ENCODE measurements around the gene MAPK1.
"Not testable (repeated sequence)": the region's sequence is repeated elsewhere in the genome, so short reads cannot be mapped to it uniquely, and the experiment has no call there.

MAPK1 gene

DNA sequence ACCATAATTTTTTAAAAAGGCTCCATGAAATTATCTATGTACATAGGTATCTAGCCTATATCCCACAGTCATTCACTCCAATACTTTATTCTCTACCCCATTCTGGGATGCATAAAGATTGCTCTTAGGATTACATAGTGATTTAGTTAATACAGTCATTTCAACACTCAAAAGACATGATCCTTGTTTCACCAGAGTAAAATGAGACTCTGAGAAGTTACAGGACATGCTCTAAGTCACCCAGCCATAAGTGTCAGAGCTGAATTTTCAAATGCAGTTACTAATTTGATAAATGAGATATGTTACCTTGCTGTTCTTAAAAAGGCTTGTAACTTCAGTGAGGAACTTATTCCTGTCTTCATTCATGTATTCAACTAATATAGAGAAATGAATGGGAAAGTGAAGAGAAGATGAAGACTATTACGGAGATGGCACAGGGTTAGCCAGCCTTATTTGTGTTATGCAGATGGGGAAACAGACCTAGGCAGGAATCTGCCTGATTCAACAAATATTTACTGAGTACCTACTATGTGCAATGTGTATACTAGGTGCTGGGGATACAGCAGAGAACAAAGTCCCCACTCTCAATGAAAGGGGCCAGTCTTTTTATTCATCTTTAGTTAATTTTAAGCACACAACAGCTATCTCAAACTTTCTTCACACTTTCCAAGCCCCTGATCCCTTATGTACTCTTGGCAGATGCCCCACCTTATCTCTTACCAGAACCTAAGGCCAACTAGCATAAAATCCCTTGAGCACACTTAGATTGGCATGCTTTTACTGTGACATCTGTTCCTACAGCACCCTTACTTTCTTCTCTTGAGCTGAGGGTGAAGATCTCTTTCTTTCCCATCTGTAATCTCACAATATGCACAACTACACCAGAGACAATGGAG is 21.6 kb downstream of the MAPK1 start:
- DNase-seq (ENCODE audit: low read depth in 2 of 2) = no peak

DNA sequence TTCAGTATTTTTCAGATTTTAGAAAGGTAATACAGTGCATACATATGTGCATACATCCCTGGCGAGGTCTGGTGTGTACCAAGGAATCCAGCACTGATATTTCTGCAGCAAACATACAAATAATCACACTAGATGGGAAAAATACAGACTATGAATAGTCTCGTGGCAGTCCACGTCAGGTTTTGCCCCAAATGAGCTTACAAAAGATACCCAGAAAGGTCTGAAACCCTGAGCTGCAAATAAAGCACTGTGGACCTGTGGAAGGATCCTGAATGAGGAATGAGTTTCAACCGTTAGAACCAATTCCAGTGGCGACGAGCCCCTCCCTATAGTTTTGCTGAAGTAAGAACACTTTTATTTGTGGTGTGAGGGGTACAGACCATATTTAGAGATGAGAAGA is 24.5 kb downstream of the MAPK1 start:
- DNase-seq (ENCODE audit: low read depth in 2 of 2) = no peak

DNA sequence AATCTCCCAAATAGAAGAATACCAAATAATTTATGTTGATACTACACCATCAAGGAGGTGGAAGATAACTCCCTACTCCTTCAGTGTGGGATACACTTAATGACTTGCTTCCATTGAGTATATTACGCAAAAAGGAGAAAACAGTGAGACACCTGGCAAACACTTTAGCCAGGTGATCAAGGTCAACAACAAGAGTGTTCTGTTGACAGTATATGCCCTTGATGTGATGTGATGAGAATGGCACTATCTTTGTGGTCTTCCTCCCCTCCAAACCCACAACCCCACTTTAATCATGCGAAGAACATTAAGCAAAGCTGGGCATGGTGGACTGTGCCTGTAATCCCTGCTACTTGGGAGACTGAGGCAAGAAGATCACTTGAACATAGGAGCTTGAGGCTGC is 26.0 kb downstream of the MAPK1 start:
- DNase-seq (ENCODE audit: low read depth in 2 of 2) = no peak

DNA sequence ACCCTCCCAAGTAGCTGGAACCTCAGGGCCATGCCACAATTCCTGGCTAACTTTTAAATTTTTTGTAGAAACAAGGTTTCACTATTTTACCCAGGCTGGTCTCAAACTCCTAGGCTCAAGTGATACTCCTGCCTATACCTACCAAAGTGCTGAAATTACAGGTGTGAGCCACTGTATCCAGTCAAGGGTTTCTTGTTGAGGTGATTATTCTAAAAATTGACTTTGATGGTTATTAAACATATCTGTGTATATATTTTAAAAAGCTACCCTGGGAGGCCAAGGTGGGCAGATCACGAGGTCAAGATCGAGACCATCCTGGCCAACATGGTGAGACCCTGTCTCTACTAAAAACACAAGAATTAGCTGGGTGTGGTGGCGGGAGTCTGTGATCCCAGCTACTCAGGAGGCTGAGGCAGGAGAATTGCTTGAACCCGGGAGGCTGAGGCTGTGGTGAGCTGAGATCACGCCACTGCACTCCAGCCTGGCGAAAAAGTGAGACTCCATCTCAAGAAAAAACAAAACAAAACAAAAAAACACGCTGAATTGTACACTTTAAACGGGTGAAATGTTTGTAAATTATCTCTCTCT is 27.1 kb downstream of the MAPK1 start:
- DNase-seq (ENCODE audit: low read depth in 2 of 2) = no peak

DNA sequence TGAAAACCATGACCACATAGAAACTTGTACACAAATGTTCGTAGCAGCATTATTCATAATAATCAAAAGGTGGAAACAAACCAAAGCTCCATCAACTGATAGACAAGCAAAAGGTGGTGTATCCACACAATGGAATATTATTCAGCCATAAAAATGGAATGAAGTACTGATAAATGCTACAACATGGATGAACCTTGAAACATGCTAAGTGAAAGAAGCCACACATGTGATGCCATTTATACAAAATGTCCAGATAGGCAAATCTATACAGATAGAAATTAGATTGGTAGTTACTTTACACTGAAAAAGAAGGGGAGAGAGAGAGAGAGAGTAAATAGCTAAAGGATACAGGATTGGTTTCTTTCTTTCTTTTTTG is 27.7 kb downstream of the MAPK1 start:
- DNase-seq (ENCODE audit: low read depth in 2 of 2) = no peak

DNA sequence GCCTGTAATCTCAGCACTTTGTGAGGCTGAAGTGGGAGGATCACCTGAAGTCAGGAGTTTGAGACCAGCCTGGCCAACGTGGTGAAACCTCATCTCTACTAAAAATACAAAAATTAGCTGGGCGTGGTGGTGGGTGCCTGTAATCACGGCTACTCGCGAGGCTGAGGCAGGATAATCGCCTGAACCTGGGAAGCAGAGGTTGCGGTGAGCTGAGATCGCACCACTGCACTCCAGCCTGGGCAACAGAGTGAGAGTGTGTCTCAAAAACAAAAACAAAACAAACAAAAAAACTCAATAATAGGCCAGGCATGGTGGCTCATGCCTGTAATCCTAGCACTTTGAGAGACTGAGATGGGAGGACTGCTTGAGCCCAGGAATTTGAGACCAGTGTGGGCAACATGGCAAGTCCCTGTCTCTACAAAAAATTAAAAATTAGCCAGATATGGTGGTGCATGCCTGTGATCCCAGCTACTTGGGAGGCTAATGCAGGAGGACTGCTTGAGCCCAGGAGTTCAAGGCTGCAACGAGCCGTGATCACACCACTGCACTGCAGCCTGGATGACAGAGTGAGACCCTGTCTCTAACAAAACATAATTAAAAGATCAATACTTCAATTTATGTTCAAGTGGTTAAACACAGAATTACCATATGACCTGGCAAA is 28.2 kb downstream of the MAPK1 start:
- not testable (repeated sequence) for DNase-seq (ENCODE audit: low read depth in 2 of 2)

DNA sequence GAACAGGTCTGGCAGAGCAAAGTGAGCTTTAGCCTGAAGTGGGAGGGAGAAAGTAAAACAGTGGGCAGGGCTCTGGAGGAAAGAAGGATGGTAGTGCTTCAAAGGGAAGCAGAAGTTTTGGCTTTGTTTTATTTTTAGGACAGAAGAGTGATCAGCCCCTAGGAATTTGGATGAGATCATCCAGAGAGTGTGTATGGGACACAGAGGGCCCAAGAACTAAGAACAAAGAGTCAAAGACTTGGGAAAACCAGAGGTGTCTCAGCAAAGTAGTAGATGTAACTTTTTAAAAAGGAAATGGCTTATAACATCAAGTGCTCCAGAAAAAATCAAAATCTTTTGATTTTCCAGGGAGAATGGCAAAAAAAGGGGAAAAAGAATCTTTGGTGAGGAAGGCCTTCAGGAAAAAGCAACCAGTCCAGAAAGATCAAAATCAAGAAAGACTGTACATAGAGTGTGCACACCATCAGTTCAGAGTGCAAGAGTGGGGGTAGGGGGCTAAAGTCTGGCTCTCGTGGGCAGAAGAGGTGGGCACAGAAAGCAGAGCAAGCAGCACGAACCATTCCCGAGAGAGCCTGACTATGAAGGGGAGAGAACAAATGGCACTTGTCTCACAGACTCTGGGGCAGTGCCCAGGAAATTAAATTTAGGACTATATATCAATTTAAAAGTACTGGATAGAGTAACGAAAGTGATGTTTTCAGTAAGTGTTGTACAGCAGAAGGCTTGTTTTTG is 30.0 kb downstream of the MAPK1 start:
- no peak for DNase-seq (ENCODE audit: low read depth in 2 of 2)

DNA sequence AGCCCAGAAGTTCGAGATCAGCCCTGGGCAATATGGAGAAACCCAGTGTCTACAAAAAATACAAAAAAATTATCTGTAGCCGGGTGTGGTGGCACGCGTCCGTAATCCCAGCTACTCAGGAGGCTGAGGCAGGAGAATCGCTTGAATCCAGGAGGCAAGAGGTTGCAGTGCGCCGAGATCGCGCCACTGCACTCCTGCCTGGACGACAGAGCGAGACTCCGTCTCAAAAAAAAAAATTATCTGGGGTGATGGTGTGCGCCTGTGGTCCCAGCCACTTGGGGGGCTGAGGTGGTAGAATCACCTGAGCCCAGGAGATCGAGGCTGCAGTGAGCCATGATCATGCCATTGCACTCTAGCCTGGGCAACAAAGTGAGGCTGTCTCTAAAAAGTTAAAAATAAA is 31.0 kb downstream of the MAPK1 start:
- not testable (repeated sequence) for DNase-seq (ENCODE audit: low read depth in 2 of 2)

DNA sequence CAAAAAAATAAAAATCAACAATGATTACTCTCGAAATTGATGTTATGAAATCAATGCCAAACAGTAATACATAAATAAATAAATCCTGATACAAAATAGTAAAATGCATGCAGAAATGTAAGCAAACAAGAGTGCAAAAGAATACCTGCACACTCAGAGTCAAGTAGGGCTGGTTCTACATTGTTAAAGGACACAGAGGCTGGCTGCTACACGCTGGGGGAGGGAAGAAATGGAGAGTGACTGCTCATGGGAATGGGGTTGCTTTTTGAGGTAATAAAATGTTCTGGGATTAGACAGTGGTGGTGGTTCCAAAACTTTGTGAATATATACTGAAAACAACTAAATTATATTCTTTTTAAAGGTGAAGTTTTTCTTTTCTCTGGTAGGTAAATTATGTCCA is 32.1 kb downstream of the MAPK1 start:
- no peak for DNase-seq (ENCODE audit: low read depth in 2 of 2)

DNA sequence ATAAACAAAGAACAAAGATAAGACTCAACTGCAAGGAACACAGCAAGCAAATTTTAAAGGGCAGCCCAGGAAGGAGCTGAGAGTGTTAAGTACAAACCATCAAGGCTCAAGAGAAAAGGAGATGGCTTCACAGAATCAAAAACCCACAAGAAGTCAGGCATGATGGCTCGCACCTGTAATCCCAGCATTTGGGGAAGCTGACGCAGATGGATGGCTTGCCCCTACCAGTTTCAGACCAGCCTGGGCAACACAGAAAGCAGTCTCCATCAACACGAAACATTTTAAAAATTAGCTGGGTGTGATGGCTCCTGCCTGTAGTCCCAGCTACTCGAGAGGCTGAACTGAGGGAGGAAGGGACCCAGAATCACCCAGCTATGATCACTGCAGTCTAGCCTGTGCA is 32.6 kb downstream of the MAPK1 start:
- DNase-seq (ENCODE audit: low read depth in 2 of 2) = no peak

DNA sequence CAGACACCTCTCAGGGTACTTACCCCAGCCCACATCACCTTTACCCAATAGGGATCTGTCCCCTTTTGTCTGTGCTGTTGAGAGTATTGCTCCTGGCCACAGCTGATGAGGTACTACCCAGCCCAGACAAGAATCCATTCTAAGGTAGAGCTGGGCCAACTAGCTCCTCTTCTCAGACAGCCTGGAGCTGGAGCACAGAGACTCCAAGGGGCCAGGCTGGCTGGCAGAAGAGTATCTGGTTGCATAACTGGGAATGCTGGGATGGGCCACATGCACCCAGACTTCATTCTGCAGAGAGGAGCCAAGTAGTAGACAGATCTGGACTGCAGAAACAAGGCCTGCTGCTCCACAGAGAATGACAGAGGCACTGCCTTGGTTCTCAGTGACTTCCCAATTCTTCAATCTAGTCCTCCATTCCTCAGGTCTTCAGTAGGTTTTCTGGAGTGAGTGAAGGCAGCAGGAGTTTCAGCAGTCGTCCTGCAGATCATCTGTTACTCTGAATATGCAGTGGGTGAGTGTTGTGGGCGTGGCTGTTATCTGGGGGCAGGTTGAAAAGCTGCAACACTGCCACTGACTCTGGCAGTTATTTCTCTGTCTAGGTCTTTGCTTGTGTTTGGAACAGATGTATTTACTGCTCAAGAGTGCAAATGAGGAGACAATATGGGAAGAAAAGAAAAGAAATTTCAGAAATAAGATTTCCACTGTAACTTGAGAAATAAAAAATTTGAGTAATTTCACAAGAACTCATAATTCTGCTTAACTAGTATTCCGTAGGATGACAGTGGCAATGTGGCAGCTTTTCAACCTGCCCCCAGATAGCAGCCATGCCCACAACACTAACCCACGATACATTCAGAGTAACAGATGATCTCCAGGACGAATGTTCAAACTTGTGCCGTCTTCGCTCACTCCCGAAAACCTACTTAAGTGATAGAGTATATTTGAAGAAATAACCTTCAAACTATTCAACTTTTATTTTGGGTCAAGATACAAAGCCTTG is 34.9 kb downstream of the MAPK1 start:
- peak in 1 of 2 donors; percentile 10 for DNase-seq (ENCODE audit: low read depth in 2 of 2)

DNA sequence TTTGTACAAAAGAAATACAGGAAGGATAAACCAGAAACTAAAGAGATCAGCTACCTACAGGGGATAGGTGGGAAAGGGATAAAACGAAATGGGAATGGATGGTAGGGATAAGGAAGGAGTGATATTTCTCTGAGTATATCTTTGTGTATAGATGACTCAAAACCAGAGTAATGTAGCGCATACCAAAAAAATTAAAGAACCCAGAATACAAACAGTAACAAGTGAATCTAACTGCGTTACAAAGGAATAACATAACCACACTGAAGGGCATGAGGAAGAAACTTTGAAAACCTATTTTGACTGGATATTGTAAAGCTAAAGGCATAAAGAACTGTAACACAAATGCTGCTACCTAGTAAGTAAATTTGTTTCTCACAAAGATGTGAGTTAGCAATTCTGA is 37.9 kb downstream of the MAPK1 start:
- no peak for DNase-seq (ENCODE audit: low read depth in 2 of 2)

DNA sequence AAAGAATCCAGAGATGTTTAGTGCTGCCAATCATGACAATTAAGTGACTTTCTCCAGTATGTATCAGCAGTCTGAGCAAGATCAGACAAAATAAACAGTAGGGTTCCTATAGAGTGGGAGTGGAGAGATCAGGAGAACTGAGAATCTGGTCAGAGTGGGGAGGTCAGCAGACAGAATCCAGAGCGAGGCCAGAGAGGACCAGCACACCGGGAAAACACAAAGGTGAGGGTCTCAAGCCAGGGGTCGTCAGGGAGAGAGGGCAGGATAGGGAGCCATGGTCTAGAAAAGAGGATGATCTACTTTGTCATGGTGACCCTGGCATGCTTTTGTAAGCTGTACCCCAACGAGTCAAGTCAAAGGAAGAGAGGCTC is 39.2 kb downstream of the MAPK1 start:
- no peak for DNase-seq (ENCODE audit: low read depth in 2 of 2)

DNA sequence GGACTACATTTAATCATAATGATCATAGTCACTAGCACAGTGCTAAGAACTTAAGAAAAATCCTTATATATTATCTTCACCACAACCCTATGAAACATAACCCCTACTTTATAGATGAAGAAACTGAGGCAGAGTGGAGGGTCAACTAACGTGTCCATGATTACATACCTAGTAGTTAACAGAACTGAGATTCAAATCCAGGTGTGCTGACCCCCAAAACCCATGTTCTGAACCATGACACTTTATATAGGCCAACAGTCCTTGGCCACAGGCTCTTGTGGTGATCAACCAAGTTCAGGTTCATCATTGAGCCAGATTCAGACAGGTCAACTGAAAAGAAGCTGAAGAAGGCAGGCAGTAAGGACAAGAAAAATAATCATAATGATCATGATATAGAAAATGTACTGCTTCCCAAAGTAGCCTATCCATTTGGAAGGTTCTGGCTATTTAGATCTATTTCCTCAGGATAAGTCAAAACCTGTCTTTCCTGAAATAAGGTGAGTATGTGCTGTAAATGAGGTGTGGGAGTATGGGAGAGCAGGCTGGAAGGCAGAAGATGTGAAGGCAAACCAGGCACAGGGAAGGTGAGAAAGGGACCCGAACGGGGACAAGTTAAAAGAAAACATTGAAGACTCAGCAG is 39.7 kb downstream of the MAPK1 start:
- DNase-seq (ENCODE audit: low read depth in 2 of 2) = no peak

DNA sequence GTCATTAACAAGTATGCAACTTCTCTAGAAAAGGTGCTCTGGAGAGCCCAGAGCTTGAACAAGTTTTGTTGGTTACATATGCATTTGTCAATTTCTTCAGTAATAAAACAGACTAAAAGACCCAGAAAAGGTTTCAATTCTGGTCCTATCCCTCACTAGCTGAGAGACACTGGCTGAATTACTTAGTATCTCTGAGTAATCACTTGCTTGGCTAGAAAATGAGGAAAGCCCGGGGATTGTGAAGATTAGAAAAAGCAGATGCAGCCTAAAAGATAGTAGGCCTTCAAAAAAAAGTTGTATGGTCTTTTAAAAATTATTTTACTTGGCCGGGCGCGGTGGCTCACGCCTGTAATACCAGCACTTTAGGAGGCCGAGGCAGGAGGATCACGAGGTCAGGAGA is 41.2 kb downstream of the MAPK1 start:
- DNase-seq (ENCODE audit: low read depth in 2 of 2) = no peak

DNA sequence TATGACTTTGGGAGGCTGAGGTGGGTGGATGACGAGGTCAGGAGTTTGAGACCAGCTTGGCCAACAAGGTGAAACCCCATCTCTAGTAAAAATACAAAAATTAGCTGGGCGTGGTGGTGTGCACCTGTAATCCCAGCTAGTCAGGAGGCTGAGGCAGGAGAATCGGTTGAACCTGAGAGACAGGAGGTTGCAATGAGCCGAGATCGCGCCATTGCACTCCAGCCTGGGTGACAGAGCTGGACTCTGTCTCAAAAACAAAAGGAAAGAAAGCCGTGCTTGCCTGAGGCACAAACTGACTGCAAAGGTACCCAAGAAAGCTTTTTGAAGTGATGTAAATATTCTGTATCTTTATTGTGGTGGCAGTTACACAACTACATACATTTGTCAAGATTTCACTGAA is 42.5 kb downstream of the MAPK1 start:
- DNase-seq (ENCODE audit: low read depth in 2 of 2) = not testable (repeated sequence)

DNA sequence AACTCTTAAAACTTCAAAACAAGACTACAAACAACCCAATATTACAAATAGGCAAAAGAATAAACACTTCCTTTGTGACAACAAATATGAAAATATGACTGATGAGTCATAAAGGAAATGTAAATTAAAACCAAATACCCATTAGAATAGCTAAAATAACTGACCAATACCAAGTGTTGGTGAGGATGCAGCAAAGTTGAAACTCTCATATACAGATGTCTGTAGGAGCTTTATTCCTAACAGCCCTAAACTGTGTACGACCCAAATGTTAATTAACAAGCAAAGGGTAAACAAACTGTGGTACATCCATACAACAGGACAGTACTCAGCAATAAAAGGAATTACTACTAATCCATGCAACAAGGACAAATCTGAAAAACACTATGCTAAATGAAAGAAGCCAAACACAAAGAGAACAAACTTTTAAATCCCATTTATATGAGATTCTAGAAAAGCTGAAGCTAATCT is 43.0 kb downstream of the MAPK1 start:
- DNase-seq (ENCODE audit: low read depth in 2 of 2) = no peak

DNA sequence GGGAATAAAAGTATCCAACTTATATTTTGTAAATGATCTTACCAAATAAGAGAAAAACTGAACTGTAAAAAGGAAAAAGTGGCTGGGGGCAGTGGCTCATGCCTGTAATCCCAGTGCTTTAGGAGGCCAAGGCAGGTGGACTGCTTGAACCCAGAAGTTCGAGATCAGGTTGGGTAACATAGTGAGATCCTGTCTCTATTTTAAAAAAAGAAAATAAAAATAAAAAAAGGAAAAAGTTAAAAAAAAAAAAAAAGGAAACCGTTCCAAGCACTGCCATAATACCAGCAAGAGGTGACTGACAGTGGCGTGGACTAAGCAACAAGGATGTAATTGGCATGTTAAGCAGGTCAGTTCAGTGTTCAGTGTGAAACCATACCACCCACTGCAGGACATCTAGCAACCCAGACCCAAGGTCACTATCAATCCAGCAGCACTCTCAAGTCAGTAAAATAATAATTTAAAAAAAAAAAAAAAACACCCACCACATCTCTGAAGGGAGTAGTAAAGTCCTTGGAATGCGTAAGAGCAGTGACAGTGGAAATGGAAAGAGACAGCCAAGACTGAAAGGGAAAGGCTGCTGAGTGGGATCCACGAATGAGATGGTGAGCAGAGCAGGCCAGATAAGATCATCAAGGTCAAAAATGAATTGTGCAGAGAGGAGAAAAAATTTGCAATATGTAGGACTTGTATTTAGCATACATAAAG is 43.6 kb downstream of the MAPK1 start:
- no peak for DNase-seq (ENCODE audit: low read depth in 2 of 2)

DNA sequence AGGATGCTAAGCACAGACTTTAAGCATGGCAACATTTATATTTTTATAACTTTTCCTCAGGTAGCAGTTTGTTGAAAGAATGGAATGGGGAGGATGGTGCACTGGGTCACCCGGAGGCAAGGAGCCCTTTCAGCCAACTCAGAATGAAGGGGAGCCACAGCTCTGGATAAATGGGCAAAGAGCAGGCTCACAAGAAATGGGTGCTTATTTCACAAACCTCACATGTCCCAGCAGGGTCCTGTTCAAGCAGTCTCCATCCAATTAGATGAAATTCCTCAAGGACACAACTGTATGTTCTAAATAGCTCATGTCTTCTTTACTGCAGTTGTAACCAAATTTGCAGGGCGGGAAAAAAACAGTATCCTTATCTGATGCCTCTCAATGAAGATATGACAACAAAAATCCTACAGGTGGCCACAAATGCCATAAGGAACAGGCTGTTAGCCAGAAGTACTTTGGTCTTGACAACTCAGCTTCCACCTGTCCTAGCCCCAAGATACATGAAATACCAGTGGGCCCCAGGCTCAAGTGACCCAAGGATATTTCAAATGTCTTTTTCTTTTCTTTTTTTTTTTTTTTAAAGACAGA is 48.2 kb downstream of the MAPK1 start:
- DNase-seq (ENCODE audit: low read depth in 2 of 2) = no peak

Measured in stimulated activated CD4-positive, alpha-beta T cell treated with anti-CD3 and anti-CD28 coated beads, Interleukin-1b, Interleukin-23, amount 100 ng/mL, for 4 hours (primary cell).